ENCODE measurements around the gene SCUBE1.

SCUBE1 gene

GRCh38 chr22:43260331-43261231 lies 82.6 kb downstream of the SCUBE1 start:
- H3K4me1 Mint-ChIP-seq (ENCODE audit: low read depth): peaks cover 36% of the 10 kb centered on the region
- H3K4me3 Mint-ChIP-seq: no peak overlapping the region
- H3K36me3 Mint-ChIP-seq: no peaks in the 10 kb centered on the region
- H3K27me3 Mint-ChIP-seq: no peaks in the 10 kb centered on the region
- H3K27ac Mint-ChIP-seq: no peak overlapping the region
- no peaks in the 10 kb centered on the region for H3K9me3 Mint-ChIP-seq (ENCODE audit: low read depth)

- no peaks in the 10 kb centered on the region for H3K9me3 Mint-ChIP-seq (ENCODE audit: low read depth)
- no peak overlapping the region for H3K27ac Mint-ChIP-seq
- H3K4me1 Mint-ChIP-seq (ENCODE audit: low read depth): peaks cover 16% of the 10 kb centered on the region
- no peaks in the 10 kb centered on the region for H3K36me3 Mint-ChIP-seq
- H3K4me3 Mint-ChIP-seq: no peak overlapping the region
- H3K27me3 Mint-ChIP-seq: no peaks in the 10 kb centered on the region
These were observed 85.2 kb downstream of the SCUBE1 start for GRCh38 chr22:43257961-43258360.

DNA sequence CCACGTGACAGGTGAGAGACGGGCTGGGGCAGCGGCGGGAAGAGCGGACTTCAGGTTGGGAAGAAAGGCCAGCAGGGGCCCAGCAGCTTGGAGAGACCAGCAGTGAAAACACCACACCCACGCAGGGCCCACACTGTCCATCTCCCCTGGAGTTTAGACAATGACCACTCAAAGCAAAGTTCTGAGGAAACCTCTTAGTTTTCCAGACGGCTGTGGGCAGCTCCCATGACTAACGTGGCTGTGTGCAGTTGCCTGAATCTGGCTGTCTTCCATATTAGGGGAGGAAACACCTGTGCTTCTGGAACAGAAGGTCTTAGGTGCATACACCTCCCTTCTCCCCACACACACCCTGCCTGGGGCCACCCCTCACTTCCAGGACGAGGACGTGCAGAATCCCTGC lies 85.6 kb downstream of the SCUBE1 start:
- Mint-ChIP-seq H3K27me3 (no peaks in the 10 kb centered on the region), H3K9me3 (ENCODE audit: low read depth) (no peaks in the 10 kb centered on the region), H3K27ac (no peak overlapping the region), H3K36me3 (no peaks in the 10 kb centered on the region), H3K4me1 (ENCODE audit: low read depth) (peaks cover 12% of the 10 kb centered on the region), H3K4me3 (no peak overlapping the region)

DNA sequence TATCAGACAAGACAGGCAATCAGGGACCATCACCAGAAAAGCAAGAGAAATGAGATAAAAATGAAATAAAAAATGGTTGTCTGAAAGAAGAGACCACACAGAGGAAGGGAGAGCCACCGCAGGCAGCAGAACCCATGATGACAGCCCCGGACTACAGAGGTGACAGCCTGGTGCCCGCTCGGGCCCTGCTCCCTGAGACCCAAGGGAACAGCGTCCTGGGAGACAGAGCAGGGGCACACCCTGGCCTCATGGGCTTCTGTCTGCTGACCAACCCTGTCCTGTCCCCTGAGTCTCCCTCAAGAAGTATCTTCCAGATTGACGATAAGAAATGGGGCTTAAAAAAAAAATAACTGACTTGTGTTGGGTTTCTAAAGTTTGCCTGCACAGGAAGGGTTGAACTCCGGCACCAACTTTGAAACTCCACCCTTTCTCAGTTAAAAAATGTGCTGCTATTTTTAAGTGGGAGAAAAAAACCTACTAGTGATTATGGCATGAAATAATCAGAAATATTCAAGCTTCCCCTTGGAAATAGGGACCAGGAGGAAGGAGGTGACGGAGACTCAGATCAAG lies 86.1 kb downstream of the SCUBE1 start:
- no peak overlapping the region for H3K4me3 Mint-ChIP-seq
- H3K36me3 Mint-ChIP-seq: no peaks in the 10 kb centered on the region
- no peak overlapping the region for H3K27ac Mint-ChIP-seq
- H3K9me3 Mint-ChIP-seq (ENCODE audit: low read depth): no peaks in the 10 kb centered on the region
- H3K27me3 Mint-ChIP-seq: no peaks in the 10 kb centered on the region
- H3K4me1 Mint-ChIP-seq (ENCODE audit: low read depth): peaks cover 12% of the 10 kb centered on the region

GRCh38 chr22:43256569-43256968 lies 86.6 kb downstream of the SCUBE1 start:
- Mint-ChIP-seq H3K36me3 (no peaks in the 10 kb centered on the region), H3K27me3 (no peaks in the 10 kb centered on the region), H3K4me3 (no peak overlapping the region), H3K27ac (no peak overlapping the region), H3K9me3 (ENCODE audit: low read depth) (no peaks in the 10 kb centered on the region), H3K4me1 (ENCODE audit: low read depth) (peaks cover 12% of the 10 kb centered on the region)

DNA sequence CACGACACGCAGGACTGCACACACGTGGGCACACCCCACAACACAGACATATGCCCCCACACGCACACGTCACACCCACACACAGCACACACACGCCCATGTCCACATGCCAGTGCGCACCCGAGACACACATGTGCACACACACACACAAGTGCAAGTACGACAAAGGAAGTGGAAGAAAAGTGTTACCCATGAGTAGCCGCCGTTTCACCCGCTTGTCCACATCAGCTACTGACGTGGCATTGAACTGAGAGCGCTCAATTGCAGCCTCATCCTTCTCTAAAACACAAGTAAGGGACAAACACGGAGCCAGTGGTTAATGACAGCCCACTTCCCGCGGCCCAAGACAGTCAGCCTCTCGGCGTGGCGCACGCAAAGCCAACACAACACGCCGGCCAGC lies 87.9 kb downstream of the SCUBE1 start:
- H3K27ac Mint-ChIP-seq: no peak overlapping the region
- H3K4me1 Mint-ChIP-seq (ENCODE audit: low read depth): peaks cover 12% of the 10 kb centered on the region
- H3K36me3 Mint-ChIP-seq: no peaks in the 10 kb centered on the region
- no peaks in the 10 kb centered on the region for H3K27me3 Mint-ChIP-seq
- H3K4me3 Mint-ChIP-seq: no peak overlapping the region
- no peaks in the 10 kb centered on the region for H3K9me3 Mint-ChIP-seq (ENCODE audit: low read depth)

- H3K4me1 Mint-ChIP-seq (ENCODE audit: low read depth): peaks cover 12% of the 10 kb centered on the region
- no peaks in the 10 kb centered on the region for H3K27me3 Mint-ChIP-seq
- H3K36me3 Mint-ChIP-seq: no peaks in the 10 kb centered on the region
- H3K27ac Mint-ChIP-seq: no peak overlapping the region
- H3K4me3 Mint-ChIP-seq: no peak overlapping the region
- no peaks in the 10 kb centered on the region for H3K9me3 Mint-ChIP-seq (ENCODE audit: low read depth)
These were observed 89.3 kb downstream of the SCUBE1 start for GRCh38 chr22:43253839-43254238.

DNA sequence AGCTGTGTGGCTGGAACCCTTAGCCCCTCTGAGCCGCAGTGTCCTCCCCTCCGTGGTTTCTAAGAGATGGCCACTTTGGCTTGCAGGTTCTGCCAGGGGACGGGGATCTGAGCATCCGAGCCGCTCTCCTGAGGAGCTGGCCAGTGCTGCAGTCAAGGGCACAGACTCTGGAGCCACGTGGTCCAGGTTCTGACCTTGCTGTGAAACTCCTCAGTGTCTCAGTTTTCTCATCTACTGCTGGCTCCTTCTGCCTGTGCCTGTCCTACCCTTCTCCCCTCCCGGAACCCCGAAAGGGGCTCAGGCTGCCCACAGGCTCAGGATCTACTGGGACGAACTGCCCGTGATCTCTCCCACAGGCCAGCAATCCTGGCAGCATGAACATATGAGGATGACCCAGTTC lies 90.9 kb downstream of the SCUBE1 start:
- H3K9me3 Mint-ChIP-seq (ENCODE audit: low read depth): no peaks in the 10 kb centered on the region
- no peak overlapping the region for H3K27ac Mint-ChIP-seq
- H3K4me3 Mint-ChIP-seq: no peak overlapping the region
- no peaks in the 10 kb centered on the region for H3K27me3 Mint-ChIP-seq
- H3K4me1 Mint-ChIP-seq (ENCODE audit: low read depth): peaks cover 11% of the 10 kb centered on the region
- H3K36me3 Mint-ChIP-seq: no peaks in the 10 kb centered on the region

GRCh38 chr22:43249789-43250471 lies 93.2 kb downstream of the SCUBE1 start:
- H3K9me3 Mint-ChIP-seq (ENCODE audit: low read depth): no peaks in the 10 kb centered on the region
- H3K27me3 Mint-ChIP-seq: no peaks in the 10 kb centered on the region
- H3K27ac Mint-ChIP-seq: no peak overlapping the region
- no peak overlapping the region for H3K4me3 Mint-ChIP-seq
- H3K36me3 Mint-ChIP-seq: no peaks in the 10 kb centered on the region
- no peaks in the 10 kb centered on the region for H3K4me1 Mint-ChIP-seq (ENCODE audit: low read depth)

DNA sequence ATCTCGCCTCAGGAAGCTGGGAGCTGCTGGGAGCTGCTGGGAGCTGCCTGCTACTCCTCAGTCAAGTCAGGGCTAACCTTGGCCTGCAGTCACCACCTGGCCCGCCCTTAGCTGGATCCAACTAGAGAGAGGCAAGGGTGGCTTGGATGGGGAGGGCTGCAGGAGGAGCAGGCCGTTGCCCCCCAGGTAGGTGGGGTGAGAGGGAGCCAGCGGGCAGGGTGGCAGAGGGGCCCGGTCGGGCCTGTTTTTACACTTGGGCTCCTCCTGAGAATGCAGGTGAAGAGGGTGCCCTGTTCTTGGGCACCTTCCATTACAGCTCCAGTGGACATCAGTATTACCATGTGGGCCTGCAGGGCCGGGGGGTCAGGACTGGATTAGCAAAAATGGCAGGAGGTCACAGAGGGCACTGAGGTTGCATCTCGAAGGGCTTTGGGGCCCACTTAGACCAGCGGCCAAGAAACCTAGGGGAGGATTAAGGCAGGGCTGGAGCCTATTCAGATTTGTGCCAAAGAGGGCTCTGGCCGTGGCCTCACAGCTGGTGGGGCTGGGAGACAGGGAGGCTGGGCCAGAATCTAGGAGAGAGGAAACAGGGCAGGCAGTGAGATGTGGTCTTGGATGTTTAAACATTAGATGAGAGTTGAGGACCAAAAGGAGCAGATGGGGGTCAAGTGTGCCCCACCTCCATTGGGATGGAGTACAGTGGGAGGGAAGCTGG lies 95.5 kb downstream of the SCUBE1 start:
- H3K9me3 Mint-ChIP-seq (ENCODE audit: low read depth): no peaks in the 10 kb centered on the region
- no peak overlapping the region for H3K27ac Mint-ChIP-seq
- H3K27me3 Mint-ChIP-seq: no peaks in the 10 kb centered on the region

DNA sequence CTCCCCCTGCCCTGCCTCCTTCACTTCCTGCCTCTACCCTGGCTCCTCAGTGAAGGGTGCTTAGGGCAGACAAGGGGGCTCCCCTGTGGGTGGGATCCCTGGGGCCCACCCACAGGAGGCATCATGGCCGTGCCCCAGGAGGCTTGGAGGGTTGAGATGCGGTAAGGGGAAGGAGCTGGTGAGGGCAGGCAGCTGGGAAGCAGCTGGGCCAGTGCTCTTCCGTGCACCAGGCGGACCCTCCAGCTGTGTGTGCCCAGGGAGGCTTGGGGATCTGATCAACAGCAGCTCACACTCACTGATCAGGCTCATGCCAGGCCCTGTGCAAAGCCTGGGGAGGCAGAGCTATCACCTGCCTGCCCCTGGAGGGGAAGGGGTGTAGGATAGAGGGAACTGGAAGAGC lies 97.0 kb downstream of the SCUBE1 start:
- no peak overlapping the region for H3K27ac Mint-ChIP-seq
- H3K36me3 Mint-ChIP-seq: no peaks in the 10 kb centered on the region
- no peaks in the 10 kb centered on the region for H3K9me3 Mint-ChIP-seq (ENCODE audit: low read depth)
- no peaks in the 10 kb centered on the region for H3K4me1 Mint-ChIP-seq (ENCODE audit: low read depth)
- no peak overlapping the region for H3K4me3 Mint-ChIP-seq
- H3K27me3 Mint-ChIP-seq: no peaks in the 10 kb centered on the region

More for the DNA sequence above, 95.5 kb downstream of the SCUBE1 start:
- Mint-ChIP-seq H3K36me3 (no peaks in the 10 kb centered on the region), H3K4me3 (no peak overlapping the region), H3K4me1 (ENCODE audit: low read depth) (no peaks in the 10 kb centered on the region)

- no peak overlapping the region for H3K4me3 Mint-ChIP-seq
- H3K4me1 Mint-ChIP-seq (ENCODE audit: low read depth): no peaks in the 10 kb centered on the region
- no peaks in the 10 kb centered on the region for H3K36me3 Mint-ChIP-seq
- H3K27ac Mint-ChIP-seq: no peak overlapping the region
- H3K9me3 Mint-ChIP-seq (ENCODE audit: low read depth): no peaks in the 10 kb centered on the region
- no peaks in the 10 kb centered on the region for H3K27me3 Mint-ChIP-seq
These were observed 97.5 kb downstream of the SCUBE1 start for GRCh38 chr22:43245717-43246116.

GRCh38 chr22:43244803-43245527 lies 98.2 kb downstream of the SCUBE1 start:
- Mint-ChIP-seq H3K9me3 (ENCODE audit: low read depth) (no peaks in the 10 kb centered on the region), H3K27me3 (no peaks in the 10 kb centered on the region), H3K4me1 (ENCODE audit: low read depth) (no peaks in the 10 kb centered on the region), H3K36me3 (no peaks in the 10 kb centered on the region), H3K4me3 (no peak overlapping the region), H3K27ac (no peak overlapping the region)

GRCh38 chr22:43244402-43244801 lies 98.8 kb downstream of the SCUBE1 start:
- no peaks in the 10 kb centered on the region for H3K4me1 Mint-ChIP-seq (ENCODE audit: low read depth)

More at GRCh38 chr22:43244402-43244801, 98.8 kb downstream of the SCUBE1 start:
- Mint-ChIP-seq H3K36me3 (no peaks in the 10 kb centered on the region), H3K27me3 (no peaks in the 10 kb centered on the region), H3K4me3 (no peak overlapping the region), H3K27ac (no peak overlapping the region), H3K9me3 (ENCODE audit: low read depth) (no peaks in the 10 kb centered on the region)

Measured in activated naive CD8-positive, alpha-beta T cell (primary cell).